Upper lobe of left lung (tissue), 4 donors: ENCODE measurements around the gene PIGN.

ENCODE experiments used
- CTCF ChIP-seq, 6 experiments: fragments of 450-650 bp in 4 of 6; fragments of 200-600 bp in 2 of 6; sonication (generic) in 2 of 6; IDR thresholded peaks; one replicate each; pipeline ENCODE4 v1.5.1; 2016 to 2019; ENCODE audit warnings: antibody characterized with exemption in 6 of 6
- POLR2AphosphoS5 ChIP-seq, 2 donors: sonication (generic); formaldehyde crosslinking; IDR thresholded peaks; one replicate each; pipeline ENCODE4 v1.5.1; 2017; ENCODE audit warnings: antibody characterized with exemption in 2 of 2

GRCh38 chr18:62210138-62210537 is 23.3 kb upstream of the PIGN start:
- TF ChIP-seq CTCF (IDR thresholded peaks at IDR 0.05) (no peak), POLR2AphosphoS5 (IDR thresholded peaks at IDR 0.05) (no peak)
